ENCODE data around the gene PIGK. TPM values are rescaled to one million over a fixed set of nuclear protein-coding genes. Genes with fewer than 3 reads are reported as not detected.

The PIGK gene
- total and polyA plus RNA-seq, 2 of the 4 experiments (the other 2 are of a cell fraction) = 15.6 to 21.2 TPM

- no peak overlapping the region for H3K4ac ChIP-seq (ENCODE audit: low read depth, low read length)
- H3K9me1 ChIP-seq (ENCODE audit: insufficient read depth, low read length) = no peaks in the 10 kb centered on the region; the same call in 1 of the 2 replicates
- no peak overlapping the region for H2BK5ac ChIP-seq (ENCODE audit: low read depth, low read length, poor library complexity, severe bottlenecking)
- no peak overlapping the region for H2BK120ac ChIP-seq (ENCODE audit: low read depth, low read length)
- DNase-seq (no peak), ATAC-seq (ENCODE audit: low read depth) (no peak)
- H2AFZ ChIP-seq (replicated peaks; ENCODE audit: low read length, poor library complexity) = no peak overlapping the region
- no peak overlapping the region for H3K9ac ChIP-seq (ENCODE audit: low read depth, low read length)
- no peak overlapping the region for H2BK20ac ChIP-seq (ENCODE audit: low read depth, low read length)
- H2AK9ac ChIP-seq (replicated peaks; ENCODE audit: low read depth, low read length, poor library complexity) = no peak overlapping the region
- no peak overlapping the region for H4K5ac ChIP-seq (ENCODE audit: low read depth, low read length)
- H3K56ac ChIP-seq (ENCODE audit: extremely low read depth, insufficient read depth, low read length) = no peak overlapping the region
- TF ChIP-seq ELK1 (IDR thresholded peaks at IDR 0.05; ENCODE audit: borderline replicate concordance, low read depth, low read length) = no peak
- no peak for TF ChIP-seq RCOR1 (IDR thresholded peaks at IDR 0.05; ENCODE audit: insufficient replicate concordance, low read length)
- no peak for TF ChIP-seq POLR2A (IDR thresholded peaks at IDR 0.05; ENCODE audit: low read depth, low read length)
- no peak for TF ChIP-seq MAZ (IDR thresholded peaks at IDR 0.05; ENCODE audit: borderline replicate concordance, low read depth, low read length)
- no peaks in the 10 kb centered on the region for H3K79me1 ChIP-seq (ENCODE audit: low read depth in 1 of 2, low read length in 2 of 2)
- H3K27ac ChIP-seq (ENCODE audit: insufficient read depth, low read length) = no peak overlapping the region
- H3K27me3 ChIP-seq (ENCODE audit: control insufficient read depth, insufficient read depth, low read length) = no peaks in the 10 kb centered on the region
- no peak overlapping the region for H4K91ac ChIP-seq (ENCODE audit: insufficient read depth, low read depth, low read length)
- dilution Hi-C loops (cut with HindIII; ENCODE audit: low sequenced_read_pairs, unreplicated experiment) (no loop called here), in situ Hi-C loops (cut with MboI; ENCODE audit: low sequenced_read_pairs) (no loop called here), intact Hi-C loops (cut with micrococcal nuclease) (no loop called here)
- H3K4me1 ChIP-seq (ENCODE audit: control insufficient read depth, insufficient read depth, low read length) = no peaks in the 10 kb centered on the region
- POLR2A ChIA-PET (ENCODE audit: unreplicated experiment) = no interaction called here
- no peak overlapping the region for H3K4me2 ChIP-seq (ENCODE audit: low read depth, low read length)
- H4K8ac ChIP-seq (ENCODE audit: low read depth in 2 of 2, low read length in 2 of 2) = no peak overlapping the region
- no CpG with 5 or more reads among the region's 2 CpGs for WGBS, 2 experiments (ENCODE audit: extremely low coverage in 2 of 2, insufficient read length in 1 of 2)
- no peaks in the 10 kb centered on the region for H3K36me3 ChIP-seq (ENCODE audit: control insufficient read depth, insufficient read depth, low read length)
- CTCF ChIA-PET = no interaction called here
- no peak overlapping the region for H3K4me3 ChIP-seq (ENCODE audit: insufficient read depth, low read depth, low read length)
- no peak overlapping the region for H3K23ac ChIP-seq (ENCODE audit: low read depth, low read length)
- no peak overlapping the region for H2BK15ac ChIP-seq (ENCODE audit: low read depth, low read length)
- H3K18ac ChIP-seq (ENCODE audit: low read depth, low read length) = no peak overlapping the region
- BruUV-seq (replicated peaks) = no TSS peak
- no peak overlapping the region for H2AK5ac ChIP-seq (ENCODE audit: low read depth, low read length)
- no peaks in the 10 kb centered on the region for H4K20me1 ChIP-seq (ENCODE audit: insufficient read depth, low read length)
- no peak overlapping the region for H3K14ac ChIP-seq (replicated peaks; ENCODE audit: low read depth, low read length)
- H3K9me3 ChIP-seq (ENCODE audit: control insufficient read depth, insufficient read depth, low read length) = no peaks in the 10 kb centered on the region
These were observed 129.5 kb downstream of the PIGK start for GRCh38 chr1:77089756-77090155.

Measured in IMR-90 (cell line).